Gastrocnemius medialis (tissue), 4 donors: ENCODE data around the gene HMGXB4.

Source experiments
- POLR2A ChIP-seq, 2 donors: fragments of 450-650 bp; IDR thresholded peaks; one replicate each; pipeline ENCODE4 v1.6.1; 2017; ENCODE audit warnings: antibody characterized with exemption in 2 of 2, mild to moderate bottlenecking in 2 of 2, moderate library complexity in 2 of 2
- TF ChIP-seq, protein P1 (sequence below), 5 experiments: fragments of 450-650 bp in 3 of 5; fragments of 200-600 bp in 2 of 5; sonication (generic) in 2 of 5; IDR thresholded peaks in 4 of 5; conservative IDR thresholded peaks in 1 of 5; 1 replicate in 4 of 5; 2 replicates in 1 of 5; pipeline ENCODE4 v1.5.1; 2016 to 2019; ENCODE audit warnings: antibody characterized with exemption in 5 of 5, mild to moderate bottlenecking in 3 of 5, moderate library complexity in 3 of 5

DNA sequence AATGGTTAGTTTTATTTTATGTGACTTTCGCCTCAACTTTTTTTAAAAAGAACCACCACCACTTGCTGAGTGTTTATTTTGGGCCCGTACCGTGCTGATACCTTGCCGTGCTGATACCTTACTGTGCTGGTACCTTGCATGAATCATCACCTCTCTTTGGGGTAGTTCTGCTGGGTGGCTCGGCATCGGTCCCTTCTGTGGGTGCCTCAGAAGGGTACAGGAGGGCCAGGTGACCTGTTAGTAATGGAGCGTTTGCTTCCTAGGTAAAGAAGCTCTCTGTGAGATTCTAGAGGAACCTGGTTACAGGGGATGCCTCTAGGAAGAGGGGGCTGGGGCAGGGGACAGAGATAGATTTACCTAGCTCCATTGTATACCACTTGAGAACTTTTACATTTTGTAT lies 59.5 kb downstream of the HMGXB4 start:
- TF ChIP-seq, protein P1, sequence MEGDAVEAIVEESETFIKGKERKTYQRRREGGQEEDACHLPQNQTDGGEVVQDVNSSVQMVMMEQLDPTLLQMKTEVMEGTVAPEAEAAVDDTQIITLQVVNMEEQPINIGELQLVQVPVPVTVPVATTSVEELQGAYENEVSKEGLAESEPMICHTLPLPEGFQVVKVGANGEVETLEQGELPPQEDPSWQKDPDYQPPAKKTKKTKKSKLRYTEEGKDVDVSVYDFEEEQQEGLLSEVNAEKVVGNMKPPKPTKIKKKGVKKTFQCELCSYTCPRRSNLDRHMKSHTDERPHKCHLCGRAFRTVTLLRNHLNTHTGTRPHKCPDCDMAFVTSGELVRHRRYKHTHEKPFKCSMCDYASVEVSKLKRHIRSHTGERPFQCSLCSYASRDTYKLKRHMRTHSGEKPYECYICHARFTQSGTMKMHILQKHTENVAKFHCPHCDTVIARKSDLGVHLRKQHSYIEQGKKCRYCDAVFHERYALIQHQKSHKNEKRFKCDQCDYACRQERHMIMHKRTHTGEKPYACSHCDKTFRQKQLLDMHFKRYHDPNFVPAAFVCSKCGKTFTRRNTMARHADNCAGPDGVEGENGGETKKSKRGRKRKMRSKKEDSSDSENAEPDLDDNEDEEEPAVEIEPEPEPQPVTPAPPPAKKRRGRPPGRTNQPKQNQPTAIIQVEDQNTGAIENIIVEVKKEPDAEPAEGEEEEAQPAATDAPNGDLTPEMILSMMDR (IDR thresholded peaks at IDR 0.05 in 4 of 5, conservative IDR thresholded peaks at IDR 0.05 in 1 of 5) = no peak
- no peak for TF ChIP-seq POLR2A (IDR thresholded peaks at IDR 0.05)
